ENCODE results near the gene COLGALT1.

- no peak for TF ChIP-seq YY1 (IDR thresholded peaks at IDR 0.05; ENCODE audit: low read depth)
- TF ChIP-seq EP300 (IDR thresholded peaks at IDR 0.05; ENCODE audit: borderline replicate concordance): no peak
Observed at GRCh38 chr19:17629760-17630159, 74.3 kb downstream of the COLGALT1 start.
